Sigmoid colon (tissue), 7 donors: ENCODE measurements around the gene GBP5. TPM values are rescaled to one million over a fixed set of nuclear protein-coding genes. Genes with fewer than 3 reads are reported as not detected.
"Not testable (repeated sequence)": the region's sequence is repeated elsewhere in the genome, so short reads cannot be mapped to it uniquely, and the experiment has no call there.

Source experiments
- DNase-seq: peaks from one replicate; pipeline ENCODE4 v3.0.0-alpha.2; 2019
- H3K27ac ChIP-seq, 4 donors: fragments of 200-600 bp; sonication (generic); one replicate each; pipeline ENCODE4 v1.5.1; 2016 to 2019; ENCODE audit warnings: mild to moderate bottlenecking in 1 of 4
- H3K27me3 ChIP-seq, 3 donors: fragments of 200-600 bp; sonication (generic); one replicate each; pipeline ENCODE4 v1.5.1; 2019; ENCODE audit warnings: mild to moderate bottlenecking in 1 of 3
- H3K36me3 ChIP-seq, 4 donors: fragments of 200-600 bp; sonication (generic); one replicate each; pipeline ENCODE4 v1.5.1; 2016 to 2019
- H3K4me1 ChIP-seq, 4 donors: fragments of 200-600 bp; sonication (generic); one replicate each; pipeline ENCODE4 v1.5.1; 2017 to 2019
- H3K4me3 ChIP-seq, 4 donors: fragments of 200-600 bp; sonication (generic); one replicate each; pipeline ENCODE4 v1.5.1; 2017 to 2019; ENCODE audit warnings: mild to moderate bottlenecking in 2 of 4, moderate library complexity in 1 of 4
- H3K9me3 ChIP-seq, 4 donors: fragments of 200-600 bp in 3 of 4; sonication (generic) in 3 of 4; one replicate each; pipeline versions ENCODE4 v1.5.1 to v1.6.1; 2013 to 2019
- CTCF ChIP-seq, 4 experiments: fragments of 450-650 bp in 3 of 4; fragments of 200-600 bp in 1 of 4; IDR thresholded peaks; one replicate each; pipeline ENCODE4 v1.5.1; 2016 to 2019; ENCODE audit warnings: antibody characterized with exemption in 4 of 4, mild to moderate bottlenecking in 3 of 4, moderate library complexity in 2 of 4
- EP300 ChIP-seq, 4 donors: sonication (generic); formaldehyde crosslinking; IDR thresholded peaks; one replicate each; pipeline ENCODE4 v1.6.1; 2017; ENCODE audit warnings: antibody characterized with exemption in 4 of 4
- POLR2A ChIP-seq, 2 donors: fragments of 450-650 bp; IDR thresholded peaks; one replicate each; pipeline ENCODE4 v1.6.1; 2016; ENCODE audit warnings: antibody characterized with exemption in 2 of 2, mild to moderate bottlenecking in 2 of 2, moderate library complexity in 2 of 2
- POLR2AphosphoS5 ChIP-seq, 4 donors: sonication (generic); formaldehyde crosslinking; IDR thresholded peaks; one replicate each; pipeline ENCODE4 v1.6.1; 2017; ENCODE audit warnings: antibody characterized with exemption in 4 of 4
- WGBS, 2 donors: extraction: QIAGEN DNeasy Blood & Tissue Kit; methylation state at CpG; one replicate each; pipeline ENCODE4 v1.1.7; 2013; 5-methylcytosine and 5-hydroxymethylcytosine counted together
- intact Hi-C: fragments of 100-400 bp; cut with DNase I; formaldehyde crosslinking; loops from one replicate; pipeline ENCODE4 v1.15.1; 2023
- polyA plus RNA-seq, 3 donors: library from polyadenylated mRNA; stranded (reverse); fragments of 200-250 nt; gene quantifications; one replicate each; pipeline ENCODE4 v1.2.3, GENCODE V29; 2013
- total RNA-seq, 4 donors: library from RNA; depleted of rRNA; stranded (reverse); fragments of >200 nt; gene quantifications; one replicate each; pipeline ENCODE4 v1.1.0, GENCODE V29; 2016
- donor health status: healthy with polysubstance abuse.
- donor health status: Bipolar disorder and iron deficiency.
- donor health status: healthy.

The GBP5 gene
- total and polyA plus RNA-seq, 7 donors: 0.83 to 19.3 (median 1.4) TPM

GRCh38 chr1:89302697-89303332 lies 30.2 kb upstream of the GBP5 start:
- TF ChIP-seq POLR2AphosphoS5 (IDR thresholded peaks at IDR 0.05) (no peak), EP300 (IDR thresholded peaks at IDR 0.05) (no peak), CTCF (IDR thresholded peaks at IDR 0.05) (no peak), POLR2A (IDR thresholded peaks at IDR 0.05) (no peak)
- 91 to 96% methylated on average over 25 of the region's 25 CpGs for WGBS, 2 donors
- no peak for DNase-seq
- H3K27me3 ChIP-seq: no peaks in the 10 kb centered on the region
- H3K9me3 ChIP-seq: no peaks in the 10 kb centered on the region
- H3K4me3 ChIP-seq: no peak overlapping the region
- no peaks in the 10 kb centered on the region for H3K36me3 ChIP-seq
- H3K4me1 ChIP-seq: no peaks in the 10 kb centered on the region
- no peak overlapping the region for H3K27ac ChIP-seq
- intact Hi-C loops: no loop called here

- intact Hi-C loops, H3K4me1 ChIP-seq, H3K36me3 ChIP-seq, H3K9me3 ChIP-seq, DNase-seq, H3K4me3 ChIP-seq, H3K27me3 ChIP-seq, H3K27ac ChIP-seq: not testable (repeated sequence)
- WGBS, 2 donors: 35 to 44% methylated on average over 3 of the region's 3 CpGs
Observed at GRCh38 chr1:89299739-89300463, 27.2 kb upstream of the GBP5 start.

- no peak overlapping the region for H3K27ac ChIP-seq
- no peak overlapping the region for H3K4me3 ChIP-seq
- no peak for DNase-seq
- no peaks in the 10 kb centered on the region for H3K27me3 ChIP-seq
- H3K9me3 ChIP-seq: no peaks in the 10 kb centered on the region
- intact Hi-C loops: no loop called here
- TF ChIP-seq POLR2A (IDR thresholded peaks at IDR 0.05) (no peak), POLR2AphosphoS5 (IDR thresholded peaks at IDR 0.05) (no peak), EP300 (IDR thresholded peaks at IDR 0.05) (no peak), CTCF (IDR thresholded peaks at IDR 0.05) (no peak)
- no peaks in the 10 kb centered on the region for H3K4me1 ChIP-seq
- no peaks in the 10 kb centered on the region for H3K36me3 ChIP-seq
Observed at GRCh38 chr1:89298461-89298860, 25.8 kb upstream of the GBP5 start.

GRCh38 chr1:89295187-89295586 lies 22.5 kb upstream of the GBP5 start:
- Histone ChIP-seq H3K4me1 (no peaks in the 10 kb centered on the region), H3K27me3 (no peaks in the 10 kb centered on the region), H3K9me3 (peaks cover 0 to 3% (median 0%) of the 10 kb centered on the region in 4 donors), H3K36me3 (no peaks in the 10 kb centered on the region), H3K4me3 (no peak overlapping the region), H3K27ac (no peak overlapping the region)
- 52 to 84% methylated on average over 1 of the region's 1 CpG for WGBS, 2 donors
- TF ChIP-seq POLR2A (IDR thresholded peaks at IDR 0.05) (no peak), CTCF (IDR thresholded peaks at IDR 0.05) (no peak), POLR2AphosphoS5 (IDR thresholded peaks at IDR 0.05) (no peak), EP300 (IDR thresholded peaks at IDR 0.05) (no peak)
- intact Hi-C loops: no loop called here
- no peak for DNase-seq

GRCh38 chr1:89291276-89291675 lies 18.6 kb upstream of the GBP5 start:
- TF ChIP-seq EP300 (IDR thresholded peaks at IDR 0.05): no peak
- no peak for TF ChIP-seq POLR2AphosphoS5 (IDR thresholded peaks at IDR 0.05)
- no peak for TF ChIP-seq CTCF (IDR thresholded peaks at IDR 0.05)
- no peak for TF ChIP-seq POLR2A (IDR thresholded peaks at IDR 0.05)
- Histone ChIP-seq H3K4me3 (no peak overlapping the region), H3K36me3 (no peaks in the 10 kb centered on the region), H3K4me1 (peaks cover 0 to 10% (median 0%) of the 10 kb centered on the region in 4 donors), H3K27ac (no peak overlapping the region), H3K9me3 (peaks cover 0 to 3% (median 0%) of the 10 kb centered on the region in 4 donors), H3K27me3 (no peaks in the 10 kb centered on the region)
- WGBS, 2 donors: 95 to 98% methylated on average over 2 of the region's 2 CpGs
- intact Hi-C loops: no loop called here
- DNase-seq: no peak
